Adrenal gland (tissue), 12 donors: ENCODE results near the gene BICD1. TPM values are rescaled to one million over a fixed set of nuclear protein-coding genes. Genes with fewer than 3 reads are reported as not detected.

Experiments
- DNase-seq, 7 donors: peaks; one replicate each; pipeline ENCODE4 v3.0.0-alpha.2; 2019 to 2020
- H3K27ac ChIP-seq, 5 donors: fragments of 200-600 bp; sonication (generic) in 4 of 5; 1 replicate in 3 of 5; 2 replicates in 2 of 5; pipeline versions ENCODE4 v1.5.1 to v1.8.0; 2016 to 2020; ENCODE audit warnings: mild to moderate bottlenecking in 1 of 5
- H3K27me3 ChIP-seq: fragments of 200-600 bp; 2 replicates; pipeline ENCODE4 v1.8.0; 2021
- H3K36me3 ChIP-seq, 2 donors: fragments of 200-600 bp; replicated peaks in 1 of 2; 1 replicate in 1 of 2; 2 replicates in 1 of 2; pipeline versions ENCODE4 v1.5.1 to v1.8.0; 2018 to 2022
- H3K4me1 ChIP-seq, 2 donors: fragments of 200-600 bp; replicated peaks in 1 of 2; 1 replicate in 1 of 2; 2 replicates in 1 of 2; pipeline versions ENCODE4 v1.5.1 to v1.8.0; 2018 to 2021
- H3K4me3 ChIP-seq, 4 donors: fragments of 200-600 bp; sonication (generic) in 3 of 4; one replicate each; pipeline ENCODE4 v1.5.1; 2016 to 2018
- H3K9me3 ChIP-seq, 3 donors: fragments of 200-600 bp; sonication (generic) in 1 of 3; replicated peaks in 1 of 3; 1 replicate in 2 of 3; 2 replicates in 1 of 3; pipeline versions ENCODE4 v1.5.1 to v1.8.0; 2016 to 2021
- POLR2A ChIP-seq, 2 donors: fragments of 450-650 bp; IDR thresholded peaks; one replicate each; pipeline ENCODE4 v1.6.1; 2017; ENCODE audit warnings: antibody characterized with exemption in 2 of 2, mild to moderate bottlenecking in 2 of 2, moderate library complexity in 1 of 2
- WGBS, 4 donors: extraction: QIAGEN DNeasy Blood & Tissue Kit in 2 of 4; methylation state at CpG; one replicate each; pipeline versions ENCODE4 v1.1.5 to v1.1.7; 2013 to 2017; 5-methylcytosine and 5-hydroxymethylcytosine counted together
- intact Hi-C, 2 donors: fragments of 100-400 bp; cut with DNase I; formaldehyde crosslinking; loops; one replicate each; pipeline versions ENCODE4 v1.14.1 to v1.15.0; 2022 to 2023
- polyA plus RNA-seq, 3 donors: library from polyadenylated mRNA; stranded (reverse); fragments of 200-250 nt in 2 of 3; fragments of 350-450 nt in 1 of 3; fragmentation: Illumina TruSeq in 1 of 3; extraction: RNeasy Lipid Tissue Mini Kit (QIAGEN cat#74804) in 1 of 3; gene quantifications; one replicate each; pipeline ENCODE4 v1.2.3, GENCODE V29; 2013 to 2014
- total RNA-seq, 9 donors: library from RNA; depleted of rRNA in 4 of 9; stranded (reverse); fragments of >200 nt in 4 of 9; fragments of 120-200 nt in 1 of 9; fragmentation: NEBNext Ultra II Directional in 1 of 9; extraction: Animal tissue kit (Norgen Biotek cat#: 25700) in 1 of 9; gene quantifications; one replicate each; pipeline versions ENCODE4 v1.1.0 to v1.2.4, GENCODE V29; 2013 to 2023
- TF ChIP-seq, protein P1 (sequence below), 6 experiments: fragments of 450-650 bp in 4 of 6; fragments of 200-600 bp in 2 of 6; sonication (generic) in 1 of 6; IDR thresholded peaks; 1 replicate in 5 of 6; 2 replicates in 1 of 6; pipeline versions ENCODE4 v1.5.1 to v1.8.0; 2016 to 2021; ENCODE audit warnings: antibody characterized with exemption in 6 of 6, mild to moderate bottlenecking in 2 of 6, moderate library complexity in 1 of 6
- donor health status: healthy with polysubstance abuse.
- donor health status: Bipolar disorder and iron deficiency.
- donor health status: DM: yes; HTN: yes; CAD: no.
- donor health status: DM: no; HTN: no; CAD: no.
- donor health status: DM: no; HTN: no; CAD: no.
- donor health status: DM: yes; HTN: yes; CAD: no.

Gene BICD1
- total and polyA plus RNA-seq, 12 donors = 2.9 to 18.2 (median 9.4) TPM

DNA sequence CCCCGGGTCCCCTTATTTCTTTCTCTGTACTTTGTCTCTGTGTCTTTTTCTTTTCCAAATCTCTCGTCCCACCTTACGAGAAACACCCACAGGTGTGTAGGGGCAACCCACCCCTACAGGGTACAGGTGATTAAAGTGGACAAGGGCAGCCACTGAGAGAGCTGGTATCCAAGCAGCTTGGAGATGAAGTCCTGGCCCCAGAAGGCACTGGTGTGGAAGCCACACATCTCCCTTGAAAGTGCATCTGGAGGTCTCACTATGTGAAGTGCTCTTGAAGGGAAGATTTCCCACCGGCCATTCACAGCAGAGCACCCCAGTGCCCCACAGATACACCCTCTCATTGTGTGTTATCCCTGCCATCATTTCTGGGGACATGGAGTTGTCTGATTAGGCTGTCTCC lies 6.3 kb upstream of the BICD1 start:
- no peak overlapping the region for H3K27ac ChIP-seq
- no peak for DNase-seq
- no peak overlapping the region for H3K4me3 ChIP-seq
- no peaks in the 10 kb centered on the region for H3K4me1 ChIP-seq
- no peaks in the 10 kb centered on the region for H3K9me3 ChIP-seq
- H3K36me3 ChIP-seq = no peaks in the 10 kb centered on the region
- H3K27me3 ChIP-seq = no peaks in the 10 kb centered on the region
- WGBS, 4 donors = 67 to 94% (median 71%) methylated on average over 3 to 4 of the region's 4 CpGs
- intact Hi-C loops = no loop called here
- TF ChIP-seq, protein P1, sequence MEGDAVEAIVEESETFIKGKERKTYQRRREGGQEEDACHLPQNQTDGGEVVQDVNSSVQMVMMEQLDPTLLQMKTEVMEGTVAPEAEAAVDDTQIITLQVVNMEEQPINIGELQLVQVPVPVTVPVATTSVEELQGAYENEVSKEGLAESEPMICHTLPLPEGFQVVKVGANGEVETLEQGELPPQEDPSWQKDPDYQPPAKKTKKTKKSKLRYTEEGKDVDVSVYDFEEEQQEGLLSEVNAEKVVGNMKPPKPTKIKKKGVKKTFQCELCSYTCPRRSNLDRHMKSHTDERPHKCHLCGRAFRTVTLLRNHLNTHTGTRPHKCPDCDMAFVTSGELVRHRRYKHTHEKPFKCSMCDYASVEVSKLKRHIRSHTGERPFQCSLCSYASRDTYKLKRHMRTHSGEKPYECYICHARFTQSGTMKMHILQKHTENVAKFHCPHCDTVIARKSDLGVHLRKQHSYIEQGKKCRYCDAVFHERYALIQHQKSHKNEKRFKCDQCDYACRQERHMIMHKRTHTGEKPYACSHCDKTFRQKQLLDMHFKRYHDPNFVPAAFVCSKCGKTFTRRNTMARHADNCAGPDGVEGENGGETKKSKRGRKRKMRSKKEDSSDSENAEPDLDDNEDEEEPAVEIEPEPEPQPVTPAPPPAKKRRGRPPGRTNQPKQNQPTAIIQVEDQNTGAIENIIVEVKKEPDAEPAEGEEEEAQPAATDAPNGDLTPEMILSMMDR (IDR thresholded peaks at IDR 0.05) = no peak
- TF ChIP-seq POLR2A (IDR thresholded peaks at IDR 0.05) = no peak

DNA sequence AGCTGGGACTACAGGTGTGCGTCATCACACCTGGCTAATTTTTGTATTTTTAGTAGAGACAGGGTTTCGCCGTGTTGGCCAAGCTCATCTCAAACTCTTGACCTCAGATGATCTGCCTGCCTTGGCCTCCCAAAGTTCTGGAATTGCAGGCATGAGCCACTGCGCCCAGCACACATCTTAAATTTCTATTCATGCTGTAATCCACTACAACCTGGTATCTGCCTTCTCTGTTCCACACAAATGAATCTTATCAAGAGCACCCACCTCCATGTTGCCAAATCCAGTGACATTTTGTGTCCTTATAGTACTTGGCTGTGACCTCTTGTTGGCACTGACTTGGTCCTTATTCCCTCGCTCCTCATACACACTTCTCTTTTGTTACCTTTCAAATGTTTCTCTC lies 5.8 kb upstream of the BICD1 start:
- Histone ChIP-seq H3K4me3 (no peak overlapping the region), H3K27me3 (no peaks in the 10 kb centered on the region), H3K4me1 (no peaks in the 10 kb centered on the region), H3K9me3 (no peaks in the 10 kb centered on the region), H3K27ac (no peak overlapping the region), H3K36me3 (no peaks in the 10 kb centered on the region)
- intact Hi-C loops = no loop called here
- no peak for DNase-seq
- WGBS, 4 donors = 76 to 92% (median 85%) methylated on average over 5 of the region's 5 CpGs
- TF ChIP-seq POLR2A (IDR thresholded peaks at IDR 0.05) = no peak
- TF ChIP-seq, protein P1 (IDR thresholded peaks at IDR 0.05) = no peak

DNA sequence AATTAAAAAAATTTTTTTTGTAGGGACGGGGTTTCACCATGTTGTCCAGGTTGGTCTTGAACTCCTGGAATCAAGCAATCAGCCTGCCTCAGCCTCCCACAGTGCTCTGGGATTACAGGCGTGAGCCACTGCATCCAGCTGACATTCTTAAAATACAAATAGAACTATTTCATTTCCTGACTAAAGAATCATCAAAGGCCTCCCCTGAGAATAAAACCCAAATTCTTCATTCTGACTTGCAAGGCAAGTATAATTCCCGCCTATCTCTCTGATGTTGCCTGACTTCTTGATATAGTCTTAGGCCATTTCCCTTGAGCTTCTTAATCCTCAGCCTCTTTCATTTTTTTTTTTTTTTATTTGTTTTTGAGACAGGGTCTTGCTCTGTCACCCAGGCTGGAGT lies 4.4 kb upstream of the BICD1 start:
- Histone ChIP-seq H3K4me3 (no peak overlapping the region), H3K27me3 (no peaks in the 10 kb centered on the region), H3K27ac (no peak overlapping the region), H3K9me3 (no peaks in the 10 kb centered on the region), H3K4me1 (peaks cover 0 to 1% of the 10 kb centered on the region in 2 donors), H3K36me3 (no peaks in the 10 kb centered on the region)
- no peak for DNase-seq
- TF ChIP-seq POLR2A (IDR thresholded peaks at IDR 0.05) = no peak
- TF ChIP-seq, protein P1 (IDR thresholded peaks at IDR 0.05) = no peak
- 84 to 91% (median 89%) methylated on average over 3 of the region's 3 CpGs for WGBS, 4 donors
- intact Hi-C loops = no loop called here

DNA sequence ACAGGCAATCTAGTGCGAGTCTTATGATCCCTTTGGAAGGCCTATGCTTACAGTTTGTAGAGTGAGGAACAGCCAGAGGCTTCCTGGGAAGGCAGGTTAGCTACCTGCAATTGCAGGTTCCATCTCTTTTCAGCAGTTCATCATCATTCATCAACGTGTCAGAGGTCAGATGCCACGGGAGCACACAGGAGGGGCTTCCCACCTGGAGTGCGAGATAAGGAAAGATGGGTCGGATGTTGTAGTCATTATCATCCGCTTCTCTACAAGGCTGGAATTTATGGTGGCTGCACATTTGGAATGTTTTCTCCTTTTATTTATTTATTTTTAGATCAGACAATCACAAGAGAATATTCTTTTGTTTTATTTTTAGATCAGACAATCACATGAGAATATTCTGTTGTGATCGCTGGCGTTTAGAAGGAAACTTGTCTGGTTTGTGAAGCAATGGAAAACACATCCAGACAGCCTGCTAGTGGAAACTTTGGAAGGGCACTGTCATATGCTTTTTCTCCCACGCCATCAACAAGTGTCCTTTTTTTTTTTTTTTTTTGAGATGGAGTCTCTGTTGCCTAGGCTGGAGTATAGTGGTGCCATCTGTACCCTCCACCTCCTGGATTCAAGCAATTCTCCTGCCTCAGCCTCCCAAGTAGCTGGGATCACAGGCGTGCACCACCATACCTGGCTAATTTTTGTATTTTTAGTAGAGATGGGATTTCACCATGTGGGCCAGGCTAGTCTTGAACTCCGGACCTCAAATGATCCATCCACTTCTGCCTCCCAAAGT lies 1.9 kb upstream of the BICD1 start:
- no peak overlapping the region for H3K27ac ChIP-seq
- TF ChIP-seq POLR2A (IDR thresholded peaks at IDR 0.05) = no peak
- TF ChIP-seq, protein P1 (IDR thresholded peaks at IDR 0.05) = no peak
- 72 to 80% (median 74%) methylated on average over 11 of the region's 11 CpGs for WGBS, 4 donors
- intact Hi-C loops = no loop called here
- DNase-seq = no peak
- no peaks in the 10 kb centered on the region for H3K27me3 ChIP-seq
- no peaks in the 10 kb centered on the region for H3K36me3 ChIP-seq
- H3K9me3 ChIP-seq = no peaks in the 10 kb centered on the region
- peaks cover 0 to 10% of the 10 kb centered on the region in 2 donors for H3K4me1 ChIP-seq
- no peak overlapping the region for H3K4me3 ChIP-seq
